ENCODE measurements around the gene AKAP6.

Gene AKAP6

DNA sequence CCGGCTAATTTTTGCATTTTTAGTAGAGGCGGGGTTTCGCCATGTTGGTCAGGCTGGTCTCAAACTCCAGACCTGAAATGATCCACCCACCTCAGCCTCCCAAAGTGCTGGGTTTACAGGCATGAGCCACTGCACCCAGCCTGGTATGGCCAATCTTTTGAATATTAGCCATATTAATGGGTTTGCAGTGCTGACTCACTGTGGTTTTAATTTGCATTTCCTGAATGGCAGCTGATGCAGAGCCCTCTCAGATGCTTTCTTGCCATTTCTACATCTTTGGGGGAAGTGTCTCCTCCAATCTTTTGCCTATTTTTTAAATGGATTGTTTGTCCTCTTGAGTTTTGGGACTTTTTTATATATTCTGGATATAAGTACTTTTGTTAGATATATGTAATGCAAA is 554.1 kb downstream of the AKAP6 start:
- no peak for DNase-seq

Measured in CD4-positive, alpha-beta T cell treated with Interleukin-6 for 4 hours (primary cell).